ENCODE measurements around the gene KMT2B.

KMT2B gene

DNA sequence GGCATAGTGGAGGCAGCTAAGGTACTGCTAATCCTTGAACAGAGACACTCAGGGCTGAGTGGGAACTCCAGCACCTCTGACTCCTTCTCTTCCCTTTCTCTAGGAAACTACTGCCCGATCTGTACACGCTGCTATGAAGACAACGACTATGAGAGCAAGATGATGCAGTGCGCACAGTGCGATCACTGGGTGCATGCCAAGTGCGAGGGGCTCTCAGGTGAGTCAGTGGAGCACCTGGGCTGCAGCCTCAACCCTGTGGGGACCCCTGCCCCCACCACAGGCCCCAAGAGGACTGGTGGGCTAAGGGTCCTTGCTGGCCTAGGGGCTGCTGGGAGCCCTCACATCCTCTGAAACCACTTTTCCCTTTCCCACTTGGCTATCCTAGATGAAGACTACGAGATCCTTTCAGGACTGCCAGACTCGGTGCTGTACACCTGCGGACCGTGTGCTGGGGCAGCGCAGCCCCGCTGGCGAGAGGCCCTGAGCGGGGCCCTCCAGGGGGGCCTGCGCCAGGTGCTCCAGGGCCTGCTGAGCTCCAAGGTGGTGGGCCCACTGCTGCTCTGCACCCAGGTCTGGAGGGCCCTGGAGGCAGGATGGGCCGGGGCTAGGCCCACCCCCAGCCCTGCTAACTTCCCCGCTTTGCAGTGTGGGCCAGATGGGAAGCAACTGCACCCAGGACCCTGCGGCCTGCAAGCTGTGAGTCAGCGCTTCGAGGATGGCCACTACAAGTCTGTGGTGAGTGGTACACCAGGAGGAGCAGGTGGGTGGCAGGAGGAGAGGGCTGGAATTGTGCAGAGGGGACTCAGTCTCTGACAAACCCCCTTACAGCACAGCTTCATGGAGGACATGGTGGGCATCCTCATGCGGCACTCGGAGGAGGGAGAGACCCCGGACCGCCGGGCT is 9.5 kb downstream of the KMT2B start:
- no peak for DNase-seq (ENCODE audit: low read depth in 3 of 3)

DNA sequence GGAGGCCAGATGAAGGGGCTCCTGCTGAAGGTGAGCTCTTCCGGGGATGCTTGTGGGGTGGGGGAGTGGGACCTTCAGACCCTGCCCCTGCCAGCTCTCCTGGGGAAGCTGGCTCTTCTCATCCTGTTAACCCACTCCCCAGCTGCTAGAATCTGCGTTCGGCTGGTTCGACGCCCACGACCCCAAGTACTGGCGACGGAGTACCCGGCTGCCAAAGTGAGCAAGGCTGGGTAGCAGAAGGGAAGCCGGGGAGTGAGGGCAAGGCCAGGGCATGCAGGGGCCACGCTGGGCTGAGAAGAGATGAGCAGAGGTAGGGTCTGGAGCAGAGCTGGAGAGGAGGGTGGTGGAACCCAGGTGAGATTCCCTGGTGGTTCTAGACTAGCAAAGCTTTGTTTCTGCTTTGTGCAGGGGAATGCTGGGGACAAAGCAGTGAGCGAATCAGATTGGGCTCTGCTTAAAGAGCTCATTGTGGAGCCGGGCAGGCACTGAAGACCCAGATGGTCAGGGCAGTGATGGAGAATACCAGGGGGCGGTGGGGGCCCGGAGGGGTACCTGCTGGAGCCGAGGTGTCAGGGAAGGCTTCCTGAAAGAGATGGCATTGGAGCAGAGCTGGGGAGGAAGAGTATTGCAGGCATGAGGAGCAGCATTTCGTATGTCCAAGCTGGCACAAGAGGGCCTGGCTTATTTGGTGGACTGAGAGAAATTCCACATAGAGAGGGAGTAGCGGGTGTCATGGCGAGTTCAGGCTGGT is 10.3 kb downstream of the KMT2B start:
- no peak for DNase-seq (ENCODE audit: low read depth in 3 of 3)

- no peak for DNase-seq (ENCODE audit: low read depth in 3 of 3)
Observed at GRCh38 chr19:35729021-35729420, 11.2 kb downstream of the KMT2B start.

DNA sequence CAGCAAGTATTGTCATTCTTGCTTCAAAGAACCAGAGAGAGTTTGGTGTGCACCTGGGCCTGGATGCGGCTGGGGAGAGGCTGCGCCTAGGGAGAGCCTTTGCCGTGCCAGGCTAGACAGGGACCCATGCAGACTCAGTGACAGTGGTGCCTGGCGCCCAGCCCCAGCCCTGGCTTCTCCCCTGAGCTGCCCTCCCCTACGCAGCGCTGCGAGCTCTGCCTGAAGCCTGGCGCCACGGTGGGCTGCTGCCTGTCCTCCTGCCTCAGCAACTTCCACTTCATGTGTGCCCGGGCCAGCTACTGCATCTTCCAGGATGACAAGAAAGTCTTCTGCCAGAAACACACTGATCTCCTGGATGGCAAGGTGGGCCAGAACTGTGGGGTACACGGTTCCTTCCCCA is 12.0 kb downstream of the KMT2B start:
- DNase-seq (ENCODE audit: low read depth in 3 of 3), result no peak

DNA sequence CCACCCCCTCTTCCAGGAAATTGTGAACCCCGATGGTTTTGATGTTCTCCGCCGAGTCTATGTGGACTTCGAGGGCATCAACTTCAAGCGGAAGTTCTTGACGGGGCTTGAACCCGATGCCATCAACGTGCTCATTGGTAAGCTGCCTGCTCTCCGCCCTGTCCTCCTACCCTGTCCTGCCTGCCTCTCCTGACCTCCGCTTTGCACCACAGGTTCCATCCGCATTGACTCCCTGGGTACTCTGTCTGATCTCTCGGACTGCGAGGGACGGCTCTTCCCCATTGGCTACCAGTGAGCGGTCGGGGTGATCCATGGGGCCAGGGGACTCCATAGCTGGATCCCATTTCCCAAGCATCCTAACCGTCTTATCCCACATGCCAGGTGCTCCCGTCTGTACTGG is 12.5 kb downstream of the KMT2B start:
- no peak for DNase-seq (ENCODE audit: low read depth in 3 of 3)

DNA sequence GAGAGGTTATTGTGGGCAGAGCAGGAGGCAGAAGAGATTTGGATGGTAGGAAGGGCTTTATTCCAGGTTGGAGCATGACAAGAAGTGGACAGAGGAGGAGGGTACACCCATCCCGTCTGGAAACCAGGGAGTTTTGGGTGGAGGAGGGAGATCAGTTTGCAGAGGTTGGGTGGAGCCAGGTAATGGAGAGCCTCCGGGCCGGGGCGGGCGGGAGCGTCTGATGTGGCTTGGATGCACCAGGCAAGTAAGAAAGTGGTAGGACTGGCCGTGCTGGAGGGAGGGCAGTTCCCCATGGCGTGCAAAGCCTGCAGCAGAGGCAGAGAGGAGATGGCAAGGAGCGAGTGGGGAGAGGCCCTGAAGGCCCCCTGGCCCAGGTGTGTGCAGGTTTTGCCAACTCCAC is 13.6 kb downstream of the KMT2B start:
- DNase-seq (ENCODE audit: low read depth in 3 of 3), result no peak

DNA sequence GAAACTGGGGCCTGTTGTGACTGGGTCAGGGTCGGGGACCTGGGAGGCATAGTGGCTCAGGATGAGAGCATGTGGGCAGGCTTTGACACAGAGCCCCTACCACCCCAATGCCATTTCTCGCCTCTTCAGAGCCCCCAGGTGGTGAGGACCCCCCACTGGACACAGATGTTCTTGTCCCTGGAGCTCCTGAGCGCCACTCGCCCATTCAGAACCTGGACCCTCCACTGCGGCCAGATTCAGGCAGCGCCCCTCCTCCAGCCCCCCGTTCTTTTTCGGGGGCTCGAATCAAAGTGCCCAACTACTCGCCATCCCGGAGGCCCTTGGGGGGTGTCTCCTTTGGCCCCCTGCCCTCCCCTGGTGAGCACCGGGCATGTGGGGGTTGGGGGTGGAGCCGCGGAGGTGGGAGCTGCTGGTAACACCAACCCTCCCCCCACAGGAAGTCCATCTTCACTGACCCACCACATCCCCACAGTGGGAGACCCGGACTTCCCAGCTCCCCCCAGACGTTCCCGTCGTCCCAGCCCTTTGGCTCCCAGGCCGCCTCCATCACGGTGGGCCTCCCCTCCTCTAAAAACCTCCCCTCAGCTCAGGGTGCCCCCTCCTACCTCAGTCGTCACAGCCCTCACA is 14.1 kb downstream of the KMT2B start:
- DNase-seq (ENCODE audit: low read depth in 3 of 3), result no peak

DNA sequence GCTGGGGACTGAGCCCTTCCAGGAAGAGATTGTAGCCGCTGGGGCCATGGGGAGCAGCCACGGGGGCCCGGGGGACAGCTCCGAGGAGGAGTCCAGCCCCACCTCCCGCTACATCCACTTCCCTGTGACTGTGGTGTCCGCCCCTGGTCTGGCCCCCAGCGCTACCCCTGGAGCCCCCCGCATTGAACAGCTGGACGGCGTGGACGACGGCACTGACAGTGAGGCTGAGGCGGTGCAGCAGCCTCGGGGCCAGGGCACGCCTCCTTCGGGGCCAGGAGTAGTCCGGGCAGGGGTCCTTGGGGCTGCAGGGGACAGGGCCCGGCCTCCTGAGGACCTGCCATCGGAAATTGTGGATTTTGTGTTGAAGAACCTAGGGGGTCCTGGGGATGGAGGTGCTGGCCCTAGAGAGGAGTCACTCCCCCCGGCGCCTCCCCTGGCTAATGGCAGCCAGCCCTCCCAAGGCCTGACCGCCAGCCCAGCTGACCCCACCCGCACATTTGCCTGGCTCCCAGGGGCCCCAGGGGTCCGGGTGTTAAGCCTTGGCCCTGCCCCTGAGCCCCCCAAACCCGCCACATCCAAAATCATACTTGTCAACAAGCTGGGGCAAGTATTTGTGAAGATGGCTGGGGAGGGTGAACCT is 14.9 kb downstream of the KMT2B start:
- no peak for DNase-seq (ENCODE audit: low read depth in 3 of 3)

- no peak for DNase-seq (ENCODE audit: low read depth in 3 of 3)
Observed at GRCh38 chr19:35733180-35734125, 15.7 kb downstream of the KMT2B start.

- no peak for DNase-seq (ENCODE audit: low read depth in 3 of 3)
Observed at GRCh38 chr19:35734273-35734672, 16.5 kb downstream of the KMT2B start.

DNA sequence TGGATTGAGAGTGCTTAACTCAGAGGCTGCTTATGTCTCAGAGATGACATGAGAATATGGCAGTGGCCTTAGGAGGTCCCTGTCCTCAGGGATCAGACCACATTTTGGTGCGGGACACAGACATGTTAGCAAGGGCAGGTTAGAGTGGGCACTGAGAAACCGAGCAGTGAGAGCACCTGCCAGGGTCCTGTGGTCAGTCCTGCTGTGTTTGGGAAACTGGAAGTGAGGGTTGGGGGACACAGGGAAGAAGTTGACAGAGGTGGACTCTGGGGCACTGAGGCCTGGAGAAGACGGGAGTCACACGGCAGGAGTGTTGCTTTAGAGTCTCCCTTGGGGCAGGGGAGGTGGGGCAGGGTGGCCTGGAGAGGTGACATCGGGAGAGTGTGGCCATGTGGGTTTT is 17.1 kb downstream of the KMT2B start:
- no peak for DNase-seq (ENCODE audit: low read depth in 3 of 3)

- no peak for DNase-seq (ENCODE audit: low read depth in 3 of 3)
Observed at GRCh38 chr19:35736913-35737886, 19.4 kb downstream of the KMT2B start.

GRCh38 chr19:35738021-35738886 is 20.5 kb downstream of the KMT2B start:
- DNase-seq (ENCODE audit: low read depth in 3 of 3), result no peak

DNA sequence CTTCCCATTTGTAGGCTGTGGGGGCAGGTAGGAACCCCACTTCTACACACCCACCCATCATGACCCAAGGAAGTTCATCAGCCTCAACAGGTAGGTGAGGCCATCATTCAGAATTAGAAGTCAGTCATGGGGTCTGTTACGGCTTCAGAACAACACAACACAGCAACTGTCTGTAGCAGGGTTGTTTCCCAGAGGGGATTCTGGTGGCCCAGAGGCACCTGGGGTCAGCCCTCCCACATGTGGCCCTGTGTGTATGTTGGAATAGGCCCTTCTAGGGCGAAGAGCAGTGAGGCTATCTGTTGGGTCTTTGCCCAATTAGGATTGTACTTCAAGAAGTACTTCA is 21.1 kb downstream of the KMT2B start:
- no peak for DNase-seq (ENCODE audit: low read depth in 3 of 3)

DNA sequence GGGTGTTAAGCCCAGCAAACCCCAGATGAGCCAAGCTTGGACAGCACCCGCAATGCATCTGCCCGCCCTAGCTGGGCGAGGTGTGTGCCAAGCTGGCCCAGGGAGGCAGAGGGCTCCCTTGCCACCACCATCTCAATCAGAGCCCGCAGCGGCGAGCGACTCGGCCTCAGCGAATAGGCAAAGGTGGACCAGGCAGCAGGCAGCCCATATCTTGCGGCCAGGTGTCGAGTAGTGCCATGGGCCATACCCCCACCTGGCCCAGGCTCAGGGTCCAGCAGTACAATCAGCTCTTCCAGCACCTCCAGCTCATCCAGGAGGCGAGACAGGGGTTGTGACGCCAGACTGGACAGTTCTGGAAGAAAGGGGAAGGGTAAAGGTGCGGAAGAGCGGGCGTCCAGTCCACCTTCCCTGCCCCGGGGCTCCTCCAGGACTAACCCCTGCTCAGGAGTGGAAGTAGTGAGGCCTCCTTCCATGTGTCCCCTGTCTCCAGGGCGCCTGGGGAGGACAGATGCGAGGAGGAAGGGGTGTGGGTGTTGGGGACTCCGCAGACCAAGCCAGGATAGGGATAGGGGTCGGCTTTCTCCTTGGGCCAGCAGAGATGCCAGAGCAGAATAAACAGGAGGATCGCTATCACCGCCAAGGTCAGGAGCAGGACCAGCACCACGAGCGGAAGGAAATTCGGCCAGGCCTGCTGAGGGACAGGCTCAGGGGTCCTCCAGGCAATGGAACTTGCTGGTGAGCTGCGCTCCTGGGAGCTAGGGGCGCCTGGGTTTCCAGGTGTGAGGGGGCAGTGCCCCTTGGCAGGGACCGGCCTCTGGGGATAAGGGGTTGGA is 21.7 kb downstream of the KMT2B start:
- no peak for DNase-seq (ENCODE audit: low read depth in 3 of 3)

- no peak for DNase-seq (ENCODE audit: low read depth in 3 of 3)
Observed at GRCh38 chr19:35740108-35740422, 22.3 kb downstream of the KMT2B start.

- DNase-seq (ENCODE audit: low read depth in 3 of 3), result peak; percentile 89 to 98 (median 91)
Observed at GRCh38 chr19:35740423-35741202, 22.8 kb downstream of the KMT2B start.

DNA sequence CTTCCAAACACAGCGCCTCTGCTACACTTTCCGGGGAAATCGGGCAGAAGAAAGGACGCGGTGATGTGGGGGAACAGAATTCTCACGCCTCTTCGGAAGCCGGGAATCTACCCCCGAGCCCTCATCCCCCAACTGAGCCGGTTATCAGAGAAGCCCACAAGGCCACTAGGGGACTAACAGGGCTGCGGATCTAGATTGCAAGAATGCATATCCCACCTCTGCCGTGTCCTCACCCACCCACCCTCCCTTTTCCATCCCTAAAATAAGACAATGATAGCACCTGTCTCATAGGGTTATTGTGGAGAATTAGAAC is 23.4 kb downstream of the KMT2B start:
- DNase-seq (ENCODE audit: low read depth in 3 of 3), result no peak

All from stimulated activated CD4-positive, alpha-beta T cell treated with anti-CD3 and anti-CD28 coated beads, TNF-alpha, amount 100 ng/mL, for 48 hours (primary cell).